Gastrocnemius medialis (tissue), 4 donors: ENCODE results near the gene NSUN4. TPM values are rescaled to one million over a fixed set of nuclear protein-coding genes. Genes with fewer than 3 reads are reported as not detected.

Experiments
- ATAC-seq, 2 donors: fragments of 150-250 bp; one replicate each; pipeline ENCODE4 v1.9.1; 2016
- DNase-seq, 2 donors: peaks; one replicate each; pipeline ENCODE4 v3.0.0-alpha.2; 2019
- H3K27ac ChIP-seq, 4 donors: fragments of 200-600 bp; sonication (generic); 1 replicate in 1 of 4; 2 replicates in 3 of 4; pipeline ENCODE4 v1.5.1; 2016 to 2018; ENCODE audit warnings: mild to moderate bottlenecking in 2 of 4, moderate library complexity in 1 of 4
- H3K27me3 ChIP-seq, 3 donors: fragments of 200-600 bp; sonication (generic) in 2 of 3; 1 replicate in 1 of 3; 2 replicates in 2 of 3; pipeline versions ENCODE4 v1.5.1 to v1.6.0; 2016 to 2019; ENCODE audit warnings: mild to moderate bottlenecking in 1 of 3, moderate library complexity in 1 of 3
- H3K36me3 ChIP-seq, 2 donors: fragments of 200-600 bp; sonication (generic) in 1 of 2; one replicate each; pipeline ENCODE4 v1.5.1; 2017 to 2018
- H3K4me1 ChIP-seq, 2 donors: fragments of 200-600 bp; sonication (generic) in 1 of 2; one replicate each; pipeline ENCODE4 v1.5.1; 2016 to 2017; ENCODE audit warnings: mild to moderate bottlenecking in 2 of 2
- H3K4me3 ChIP-seq, 4 donors: fragments of 200-600 bp; sonication (generic) in 3 of 4; 1 replicate in 1 of 4; 2 replicates in 3 of 4; pipeline ENCODE4 v1.5.1; 2016 to 2019; ENCODE audit warnings: mild to moderate bottlenecking in 2 of 4
- H3K9me3 ChIP-seq, 3 donors: fragments of 200-600 bp; sonication (generic) in 2 of 3; 1 replicate in 1 of 3; 2 replicates in 2 of 3; pipeline ENCODE4 v1.5.1; 2016 to 2019
- POLR2A ChIP-seq, 2 donors: fragments of 450-650 bp; IDR thresholded peaks; one replicate each; pipeline ENCODE4 v1.6.1; 2017; ENCODE audit warnings: antibody characterized with exemption in 2 of 2, mild to moderate bottlenecking in 2 of 2, moderate library complexity in 2 of 2
- in situ Hi-C, 4 donors: fragments of 200-750 bp; cut with MboI; loops; one replicate each; pipeline versions ENCODE4 v1.15.0 to v1.8.0; 2017; ENCODE audit warnings: low sequenced_read_pairs in 4 of 4
- intact Hi-C: fragments of 100-400 bp; cut with DNase I; formaldehyde crosslinking; loops from one replicate; pipeline ENCODE4 v1.15.1; 2023; ENCODE audit warnings: low total_unique reads
- total RNA-seq, 4 donors: library from RNA; depleted of rRNA; stranded (reverse); fragments of >200 nt; gene quantifications; one replicate each; pipeline versions ENCODE4 v1.1.0 to v1.2.3, GENCODE V29; 2016
- TF ChIP-seq, protein P1 (sequence below), 5 experiments: fragments of 450-650 bp in 3 of 5; fragments of 200-600 bp in 2 of 5; sonication (generic) in 2 of 5; IDR thresholded peaks in 4 of 5; conservative IDR thresholded peaks in 1 of 5; 1 replicate in 4 of 5; 2 replicates in 1 of 5; pipeline ENCODE4 v1.5.1; 2016 to 2019; ENCODE audit warnings: antibody characterized with exemption in 5 of 5, mild to moderate bottlenecking in 3 of 5, moderate library complexity in 3 of 5

NSUN4 gene
- total RNA-seq, 4 donors from 2014 or later, result 15.5 to 22.5 (median 20.8) TPM

DNA sequence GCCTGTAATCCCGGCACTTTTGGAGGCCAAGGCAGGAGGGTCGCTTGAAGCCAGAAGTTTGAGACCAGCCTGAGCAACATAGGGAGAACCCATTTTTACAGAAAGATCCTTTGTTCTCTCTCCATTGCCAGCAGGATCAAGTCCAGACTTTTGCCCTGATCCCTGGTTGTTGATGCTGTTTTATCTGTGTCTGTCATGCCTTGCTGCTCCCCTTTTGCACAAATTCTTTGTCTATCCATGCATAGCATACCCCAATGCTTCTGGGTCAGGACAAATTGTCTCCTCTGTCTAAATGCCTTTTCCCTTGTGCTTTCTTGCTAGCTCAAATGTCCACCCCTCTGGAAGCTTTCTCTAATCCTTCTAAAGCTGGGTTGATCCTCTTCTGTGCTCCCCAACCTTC is 28.2 kb downstream of the NSUN4 start:
- Histone ChIP-seq H3K27me3 (no peaks in the 10 kb centered on the region), H3K36me3 (peaks cover 0 to 25% of the 10 kb centered on the region in 2 donors)

DNA sequence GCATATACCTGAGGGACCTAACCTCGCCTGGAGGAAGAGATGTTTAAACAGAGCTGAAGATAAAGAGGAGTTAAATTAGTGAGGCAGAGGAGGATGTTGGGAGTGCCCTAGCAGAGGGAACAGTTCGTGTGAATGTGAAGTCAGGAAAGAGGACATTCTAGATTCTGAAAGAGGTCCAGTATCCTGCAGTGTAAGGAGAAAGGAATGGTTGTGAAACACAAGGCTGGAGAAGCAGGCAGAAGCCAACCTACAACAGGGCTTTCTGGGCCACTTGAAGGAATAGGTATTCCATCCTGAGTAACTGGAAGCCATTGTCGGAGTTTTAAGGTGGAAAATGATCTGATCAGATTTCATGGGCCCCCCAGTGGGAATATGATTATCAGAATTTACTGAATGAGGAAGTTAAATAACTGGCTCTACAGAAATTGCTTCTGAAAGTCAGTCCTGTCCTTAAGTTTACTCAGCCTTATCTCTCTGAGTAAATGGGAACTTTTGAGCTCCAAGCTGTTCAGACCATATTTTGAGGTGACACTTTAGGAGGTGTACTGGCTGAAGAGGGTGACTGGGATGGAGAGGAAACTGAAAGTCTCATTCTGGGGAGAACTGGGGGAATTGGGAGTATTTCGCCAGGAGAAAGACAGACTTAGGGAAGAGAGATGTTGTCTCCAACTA is 29.1 kb downstream of the NSUN4 start:
- ATAC-seq (no peak), DNase-seq (no peak)
- Histone ChIP-seq H3K36me3 (peaks cover 0 to 16% of the 10 kb centered on the region in 2 donors), H3K27me3 (no peaks in the 10 kb centered on the region), H3K9me3 (no peaks in the 10 kb centered on the region), H3K27ac (no peak overlapping the region), H3K4me1 (no peaks in the 10 kb centered on the region), H3K4me3 (no peak overlapping the region)
- TF ChIP-seq, protein P1, sequence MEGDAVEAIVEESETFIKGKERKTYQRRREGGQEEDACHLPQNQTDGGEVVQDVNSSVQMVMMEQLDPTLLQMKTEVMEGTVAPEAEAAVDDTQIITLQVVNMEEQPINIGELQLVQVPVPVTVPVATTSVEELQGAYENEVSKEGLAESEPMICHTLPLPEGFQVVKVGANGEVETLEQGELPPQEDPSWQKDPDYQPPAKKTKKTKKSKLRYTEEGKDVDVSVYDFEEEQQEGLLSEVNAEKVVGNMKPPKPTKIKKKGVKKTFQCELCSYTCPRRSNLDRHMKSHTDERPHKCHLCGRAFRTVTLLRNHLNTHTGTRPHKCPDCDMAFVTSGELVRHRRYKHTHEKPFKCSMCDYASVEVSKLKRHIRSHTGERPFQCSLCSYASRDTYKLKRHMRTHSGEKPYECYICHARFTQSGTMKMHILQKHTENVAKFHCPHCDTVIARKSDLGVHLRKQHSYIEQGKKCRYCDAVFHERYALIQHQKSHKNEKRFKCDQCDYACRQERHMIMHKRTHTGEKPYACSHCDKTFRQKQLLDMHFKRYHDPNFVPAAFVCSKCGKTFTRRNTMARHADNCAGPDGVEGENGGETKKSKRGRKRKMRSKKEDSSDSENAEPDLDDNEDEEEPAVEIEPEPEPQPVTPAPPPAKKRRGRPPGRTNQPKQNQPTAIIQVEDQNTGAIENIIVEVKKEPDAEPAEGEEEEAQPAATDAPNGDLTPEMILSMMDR (IDR thresholded peaks at IDR 0.05 in 4 of 5, conservative IDR thresholded peaks at IDR 0.05 in 1 of 5), result no peak
- TF ChIP-seq POLR2A (IDR thresholded peaks at IDR 0.05), result no peak
- in situ Hi-C loops, result no loop called here
- intact Hi-C loops, result no loop called here

More for the DNA sequence above, 28.2 kb downstream of the NSUN4 start:
- no peak for ATAC-seq
- no peak overlapping the region for H3K4me3 ChIP-seq
- intact Hi-C loops, result no loop called here
- in situ Hi-C loops, result no loop called here
- no peaks in the 10 kb centered on the region for H3K9me3 ChIP-seq
- H3K27ac ChIP-seq, result no peak overlapping the region
- H3K4me1 ChIP-seq, result no peaks in the 10 kb centered on the region
- no peak for DNase-seq
- TF ChIP-seq POLR2A (IDR thresholded peaks at IDR 0.05), result no peak
- TF ChIP-seq, protein P1 (IDR thresholded peaks at IDR 0.05 in 4 of 5, conservative IDR thresholded peaks at IDR 0.05 in 1 of 5), result no peak

DNA sequence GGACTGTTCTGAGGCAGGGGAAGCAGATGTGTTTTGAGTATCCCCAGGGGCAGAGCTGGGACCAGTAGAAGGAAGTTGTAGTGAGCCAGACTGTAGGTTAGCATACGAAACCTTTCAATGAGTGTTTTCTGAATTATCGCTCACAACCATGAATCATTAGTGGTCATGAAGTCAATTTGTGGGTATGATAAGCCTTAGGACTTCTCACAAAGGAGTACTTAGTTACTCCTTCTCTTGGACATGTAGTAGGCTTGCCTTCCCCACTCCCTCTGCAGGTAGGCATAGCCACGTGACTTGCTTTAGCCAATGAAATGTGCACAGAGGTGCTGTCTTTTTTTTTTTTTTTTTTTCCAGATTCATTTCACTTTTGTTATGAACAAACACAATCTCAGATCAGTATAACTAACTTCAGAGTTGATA is 29.6 kb downstream of the NSUN4 start:
- intact Hi-C loops (no loop called here), in situ Hi-C loops (no loop called here)
- Histone ChIP-seq H3K9me3 (no peaks in the 10 kb centered on the region), H3K27me3 (no peaks in the 10 kb centered on the region), H3K27ac (no peak overlapping the region), H3K4me3 (no peak overlapping the region), H3K4me1 (no peaks in the 10 kb centered on the region), H3K36me3 (peaks cover 0 to 14% of the 10 kb centered on the region in 2 donors)
- ATAC-seq (no peak), DNase-seq (no peak)
- TF ChIP-seq, protein P1 (IDR thresholded peaks at IDR 0.05 in 4 of 5, conservative IDR thresholded peaks at IDR 0.05 in 1 of 5), result no peak
- TF ChIP-seq POLR2A (IDR thresholded peaks at IDR 0.05), result no peak

DNA sequence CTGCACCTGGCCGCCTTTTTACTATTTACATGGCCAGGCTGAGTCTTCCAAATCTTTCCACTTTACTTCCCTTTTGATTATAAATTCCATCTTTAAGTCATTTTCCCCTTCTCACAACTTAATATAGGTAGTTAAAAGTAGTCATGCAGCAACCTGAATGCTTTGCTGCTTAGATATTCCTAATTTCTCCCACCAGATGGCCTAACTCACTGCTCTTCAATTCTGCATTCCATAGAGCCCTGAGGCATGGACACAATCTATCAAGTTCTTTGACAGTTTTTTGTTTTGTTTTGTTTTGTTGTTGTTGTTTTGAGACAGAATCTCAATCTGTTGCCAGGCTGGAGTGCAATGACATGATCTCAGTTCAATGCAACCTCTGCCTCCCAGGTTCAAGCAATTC is 31.8 kb downstream of the NSUN4 start:
- no peaks in the 10 kb centered on the region for H3K9me3 ChIP-seq
- peaks cover 0 to 14% of the 10 kb centered on the region in 2 donors for H3K36me3 ChIP-seq
- intact Hi-C loops, result no loop called here
- DNase-seq (no peak), ATAC-seq (no peak)
- no peaks in the 10 kb centered on the region for H3K4me1 ChIP-seq
- no peak overlapping the region for H3K27ac ChIP-seq
- in situ Hi-C loops, result no loop called here
- TF ChIP-seq, protein P1 (IDR thresholded peaks at IDR 0.05 in 4 of 5, conservative IDR thresholded peaks at IDR 0.05 in 1 of 5), result no peak
- no peak for TF ChIP-seq POLR2A (IDR thresholded peaks at IDR 0.05)
- H3K27me3 ChIP-seq, result no peaks in the 10 kb centered on the region
- H3K4me3 ChIP-seq, result no peak overlapping the region

DNA sequence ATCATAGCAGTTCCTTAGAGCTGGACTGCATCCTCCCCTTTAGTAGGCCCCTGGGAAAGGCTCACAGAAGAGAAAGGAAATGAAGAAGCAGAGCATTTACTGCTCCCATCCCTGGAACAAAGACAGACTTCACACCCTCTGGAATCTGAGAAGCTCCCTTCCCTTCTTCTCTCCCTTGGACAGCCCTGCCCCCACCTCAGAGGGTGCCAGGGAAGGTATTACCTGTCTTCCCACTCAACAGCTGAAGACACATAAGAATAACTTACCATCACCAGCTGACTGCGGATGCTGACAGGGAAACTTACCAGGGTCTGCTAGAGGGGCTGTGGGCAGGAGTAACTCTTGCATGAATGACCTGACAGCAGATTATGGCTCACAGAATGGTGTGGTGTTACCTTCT is 39.4 kb downstream of the NSUN4 start:
- in situ Hi-C loops, result no loop called here

More for the DNA sequence above, 39.4 kb downstream of the NSUN4 start:
- H3K27ac ChIP-seq, result no peak overlapping the region
- no peak for DNase-seq
- no peaks in the 10 kb centered on the region for H3K4me1 ChIP-seq
- H3K9me3 ChIP-seq, result no peaks in the 10 kb centered on the region
- no peaks in the 10 kb centered on the region for H3K27me3 ChIP-seq
- no peaks in the 10 kb centered on the region for H3K36me3 ChIP-seq
- TF ChIP-seq POLR2A (IDR thresholded peaks at IDR 0.05), result no peak
- TF ChIP-seq, protein P1 (IDR thresholded peaks at IDR 0.05 in 4 of 5, conservative IDR thresholded peaks at IDR 0.05 in 1 of 5), result no peak
- ATAC-seq, result no peak
- no peak overlapping the region for H3K4me3 ChIP-seq
- intact Hi-C loops, result no loop called here
